SH-SY5Y (cell line): Measurements from ENCODE around the gene TDP1.

Experiments
- GATA2 ChIP-seq: IDR thresholded peaks from 2 replicates; pipeline ENCODE4 v1.6.1; 2011; ENCODE audit warnings: mild to moderate bottlenecking, low read depth, low read length
- GATA3 ChIP-seq: IDR thresholded peaks from 2 replicates; pipeline ENCODE4 v1.6.1; 2011; ENCODE audit warnings: low read depth, mild to moderate bottlenecking, low read length, moderate library complexity

DNA sequence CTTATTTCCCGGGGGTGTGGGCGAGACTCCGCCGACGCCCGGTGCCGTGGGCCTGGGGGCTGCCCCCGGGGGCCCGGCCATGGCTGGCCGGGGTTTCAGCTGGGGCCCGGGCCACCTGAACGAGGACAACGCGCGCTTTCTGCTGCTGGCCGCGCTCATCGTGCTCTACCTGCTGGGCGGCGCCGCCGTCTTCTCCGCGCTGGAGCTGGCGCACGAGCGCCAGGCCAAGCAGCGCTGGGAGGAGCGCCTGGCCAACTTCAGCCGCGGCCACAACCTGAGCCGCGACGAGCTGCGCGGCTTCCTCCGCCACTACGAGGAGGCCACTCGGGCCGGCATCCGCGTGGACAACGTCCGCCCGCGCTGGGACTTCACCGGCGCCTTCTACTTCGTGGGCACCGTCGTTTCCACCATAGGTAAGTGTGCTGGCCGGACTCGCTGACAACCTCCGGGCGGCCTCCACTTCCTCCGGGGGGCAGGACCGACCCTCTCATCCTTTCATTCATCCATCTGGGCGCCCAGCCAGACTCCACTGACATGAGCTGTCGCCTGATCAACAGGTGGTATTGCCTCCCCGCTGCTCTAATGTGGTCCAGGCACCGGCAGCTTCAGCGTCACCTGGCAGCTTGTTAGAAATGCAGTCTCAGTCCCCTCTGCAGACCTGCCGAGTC lies 106.5 kb downstream of the TDP1 start:
- TF ChIP-seq GATA3, result no peak
- no peak for TF ChIP-seq GATA2
